Stimulated activated CD8-positive, alpha-beta memory T cell treated with anti-CD3 and anti-CD28 coated beads, Interleukin-4, amount 100 ng/mL, for 24 hours (primary cell): ENCODE results near the gene KCNQ2.

Source experiments
- DNase-seq: peaks from one replicate; pipeline ENCODE4 v3.0.0-alpha.2; 2020; ENCODE audit warnings: low read depth

The KCNQ2 gene

GRCh38 chr20:63356931-63357879 is 115.2 kb downstream of the KCNQ2 start:
- DNase-seq: no peak

- DNase-seq: no peak
These were observed 115.9 kb downstream of the KCNQ2 start for GRCh38 chr20:63356511-63356910.

- no peak for DNase-seq
These were observed 116.6 kb downstream of the KCNQ2 start for GRCh38 chr20:63355781-63356295.

GRCh38 chr20:63354636-63355350 is 117.7 kb downstream of the KCNQ2 start:
- DNase-seq: no peak

- no peak for DNase-seq
These were observed 119.6 kb downstream of the KCNQ2 start for GRCh38 chr20:63352811-63353221.

- DNase-seq: no peak
These were observed 120.5 kb downstream of the KCNQ2 start for GRCh38 chr20:63351811-63352591.

- DNase-seq: no peak
These were observed 121.1 kb downstream of the KCNQ2 start for GRCh38 chr20:63351326-63351700.

GRCh38 chr20:63350597-63351325 is 121.7 kb downstream of the KCNQ2 start:
- DNase-seq: no peak
